HepG2 (cell line): ENCODE measurements around the gene OAS1. TPM values are rescaled to one million over a fixed set of nuclear protein-coding genes. Genes with fewer than 3 reads are reported as not detected.

Source experiments
- ATAC-seq: fragments of 200-7000 bp; cut with Tn5 transposase; 3 replicates; pipeline ENCODE4 v1.9.1; 2020; ENCODE audit warnings: mild to moderate bottlenecking, moderate library complexity
- BruUV-seq: library from RNA; stranded (reverse); fragments of 400-500 nt; replicated peaks from 2 replicates; lab custom pipeline; 2021; lab: Mats Ljungman, UMichigan
- CTCF ChIA-PET: fragments of 300-600 bp; formaldehyde crosslinking; extraction: SDS; loops from one replicate; lab custom pipeline; 2021; ENCODE audit warnings: low total read pairs, inconsistent platforms, low intra/inter-chr PET ratio; lab: Yijun Ruan, JAX
- POLR2A ChIA-PET: fragments of 350-600 bp; sonication (Branson Sonifier 250); formaldehyde crosslinking; loops from one replicate; lab custom pipeline; 2020; ENCODE audit warnings: antibody characterized with exemption, inconsistent platforms; lab: Yijun Ruan, JAX
- DNase-seq: peaks from one replicate; pipeline ENCODE4 v3.0.0-alpha.2; 2015; ENCODE audit warnings: low spot score
- FAIRE-seq: peaks from 3 replicates; lab custom pipeline; 2011; peaks lifted over from hg19 to GRCh38; lab: Jason Lieb, UNC
- H2AFZ ChIP-seq: one replicate; pipeline ENCODE4 v1.6.1; 2011; ENCODE audit warnings: low read length, inconsistent platforms
- H3K27ac ChIP-seq: fragments of 300-600 bp; 3 replicates; pipeline ENCODE4 v1.8.0; 2011; ENCODE audit warnings: mixed run types, mild to moderate bottlenecking, mixed read lengths, low read length, inconsistent platforms; ENCODE audit not compliant: insufficient read depth; ENCODE audit errors: extremely low read length
- H3K27me3 ChIP-seq, 2 experiments: fragments of 200-600 bp in 1 of 2; 2 replicates in 1 of 2; 3 replicates in 1 of 2; pipeline versions ENCODE4 v1.6.0 to v1.8.0; 2011; ENCODE audit warnings: low read length in 2 of 2, mild to moderate bottlenecking in 2 of 2, moderate library complexity in 2 of 2, inconsistent platforms in 1 of 2; ENCODE audit not compliant: insufficient read depth in 2 of 2, control insufficient read depth in 1 of 2
- H3K36me3 ChIP-seq, 2 experiments: fragments of 200-600 bp in 1 of 2; replicated peaks in 1 of 2; 2 replicates in 1 of 2; 3 replicates in 1 of 2; pipeline versions ENCODE4 v1.5.1 to v1.8.0; 2011; ENCODE audit warnings: low read length in 2 of 2, inconsistent platforms in 1 of 2; ENCODE audit not compliant: insufficient read depth in 2 of 2, control insufficient read depth in 1 of 2
- H3K4me1 ChIP-seq: 2 replicates; pipeline ENCODE4 v1.5.1; 2012; ENCODE audit warnings: low read length, inconsistent platforms; ENCODE audit not compliant: insufficient read depth
- H3K4me2 ChIP-seq: 2 replicates; pipeline ENCODE4 v1.6.0; 2011; ENCODE audit warnings: low read depth, low read length, inconsistent platforms
- H3K4me3 ChIP-seq, 3 experiments: fragments of 200-600 bp in 1 of 3; sonication (generic), shearing (Covaris generic) in 1 of 3; replicated peaks in 1 of 3; 2 replicates each; pipeline ENCODE4 v1.5.1; 2011 to 2016; ENCODE audit warnings: low read length in 3 of 3, inconsistent platforms in 2 of 3, low read depth in 2 of 3, mild to moderate bottlenecking in 2 of 3, control low read depth in 1 of 3, mixed read lengths in 1 of 3; ENCODE audit not compliant: insufficient read depth in 1 of 3
- H3K79me2 ChIP-seq: one replicate; pipeline ENCODE4 v1.6.1; 2011; ENCODE audit warnings: low read length, inconsistent platforms; ENCODE audit not compliant: insufficient read depth
- H3K9ac ChIP-seq: 2 replicates; pipeline ENCODE4 v1.6.0; 2011; ENCODE audit warnings: mild to moderate bottlenecking, low read depth, low read length, inconsistent platforms; ENCODE audit not compliant: insufficient read depth
- H3K9me3 ChIP-seq: 2 replicates; pipeline ENCODE4 v1.5.1; 2012; ENCODE audit warnings: mild to moderate bottlenecking, low read length
- H4K20me1 ChIP-seq: 2 replicates; pipeline ENCODE4 v1.6.0; 2011; ENCODE audit warnings: inconsistent platforms, mild to moderate bottlenecking, low read length, moderate library complexity; ENCODE audit not compliant: insufficient read depth
- ADNP ChIP-seq: sonication (generic); formaldehyde crosslinking; IDR thresholded peaks from 2 replicates; pipeline ENCODE4 v1.4.0; 2020; ENCODE audit warnings: missing genetic modification reagents
- DR1 ChIP-seq: sonication (generic); formaldehyde crosslinking; IDR thresholded peaks from 2 replicates; pipeline ENCODE4 v1.8.0; 2021; ENCODE audit warnings: mild to moderate bottlenecking, missing genetic modification reagents, inconsistent platforms
- GABPB1 ChIP-seq: IDR thresholded peaks from 2 replicates; pipeline ENCODE4 v1.6.1; 2016; ENCODE audit warnings: mild to moderate bottlenecking, missing genetic modification reagents, moderate library complexity, missing compliant biosample characterization
- GZF1 ChIP-seq: sonication (generic); formaldehyde crosslinking; IDR thresholded peaks from 2 replicates; pipeline ENCODE4 v1.5.1; 2020; ENCODE audit warnings: mild to moderate bottlenecking, missing genetic modification reagents
- IRF9 ChIP-seq: sonication (generic); formaldehyde crosslinking; IDR thresholded peaks from 2 replicates; pipeline ENCODE4 v1.8.0; 2022; ENCODE audit warnings: missing genetic modification reagents, mild to moderate bottlenecking, borderline replicate concordance
- KAT2B ChIP-seq: fragments of 150-350 bp; IDR thresholded peaks from 2 replicates; pipeline ENCODE4 v1.6.1; 2014; ENCODE audit warnings: low read depth, low read length, borderline replicate concordance
- KMT2B ChIP-seq: IDR thresholded peaks from 2 replicates; pipeline ENCODE4 v1.6.1; 2016; ENCODE audit warnings: missing genetic modification reagents, missing compliant biosample characterization
- NRL ChIP-seq: sonication (generic); formaldehyde crosslinking; IDR thresholded peaks from 2 replicates; pipeline ENCODE4 v1.5.0; 2020; ENCODE audit warnings: missing genetic modification reagents, mild to moderate bottlenecking, moderate library complexity, borderline replicate concordance
- ZHX2 ChIP-seq, 2 experiments: sonication (generic) in 1 of 2; formaldehyde crosslinking in 1 of 2; IDR thresholded peaks; 2 replicates each; pipeline versions ENCODE4 v1.6.1 to v1.9.0; 2014 to 2022; ENCODE audit warnings: antibody characterized with exemption in 1 of 2, borderline replicate concordance in 1 of 2, inconsistent platforms in 1 of 2, low read depth in 1 of 2, missing genetic modification reagents in 1 of 2
- ZMAT3 ChIP-seq: sonication (generic); formaldehyde crosslinking; conservative IDR thresholded peaks from 2 replicates; pipeline ENCODE4 v1.7.0; 2021; ENCODE audit warnings: missing genetic modification reagents
- ZNF180 ChIP-seq: sonication (generic); formaldehyde crosslinking; IDR thresholded peaks from 2 replicates; pipeline ENCODE4 v1.4.0; 2020; ENCODE audit warnings: low read depth, missing genetic modification reagents, borderline replicate concordance
- ZNF24 ChIP-seq: fragments of 450-650 bp; IDR thresholded peaks from 2 replicates; pipeline ENCODE4 v1.6.1; 2017; ENCODE audit warnings: antibody characterized with exemption, mild to moderate bottlenecking
- ZNF496 ChIP-seq: sonication (generic); formaldehyde crosslinking; IDR thresholded peaks from 2 replicates; pipeline ENCODE4 v1.8.1; 2023; ENCODE audit warnings: mild to moderate bottlenecking, moderate library complexity, missing genetic modification reagents; ENCODE audit not compliant: insufficient replicate concordance
- ZNF510 ChIP-seq: sonication (generic); formaldehyde crosslinking; IDR thresholded peaks from 2 replicates; pipeline ENCODE4 v1.4.0; 2020; ENCODE audit warnings: low read depth, mild to moderate bottlenecking, missing genetic modification reagents
- ZNF569 ChIP-seq: sonication (generic); formaldehyde crosslinking; IDR thresholded peaks from 2 replicates; pipeline ENCODE4 v1.5.0; 2020; ENCODE audit warnings: mild to moderate bottlenecking, missing genetic modification reagents, moderate library complexity, borderline replicate concordance
- WGBS: methylation state at CpG from one replicate; pipeline ENCODE4 v1.1.6; 2017; ENCODE audit warnings: low lambda C conversion rate; 5-methylcytosine and 5-hydroxymethylcytosine counted together
- in situ Hi-C: cut with HindIII; loops from 2 replicates; pipeline ENCODE4 v1.10.0; 2017; ENCODE audit warnings: low pct_unique_long_range_greater_than_20kb; ENCODE audit not compliant: extremely low pct_ligation_motif_present
- intact Hi-C: fragments of 100-400 bp; cut with micrococcal nuclease; formaldehyde crosslinking; loops from one replicate; pipeline ENCODE4 v1.10.0; 2022; ENCODE audit not compliant: unreplicated experiment
- polyA plus RNA-seq, 8 experiments: library from polyadenylated mRNA; depleted of rRNA in 3 of 8; stranded (reverse) in 7 of 8; unstranded in 1 of 8; fragments of >200 nt; fragmentation: Illumina TruSeq in 4 of 8; extraction: Trizol in 4 of 8; gene quantifications; 2 replicates each; pipeline versions ENCODE4 v1.2.1 to v1.2.3, GENCODE V29; 2011 to 2016; ENCODE audit warnings: low read depth in 4 of 8, missing spikeins in 1 of 8, mixed read lengths in 1 of 8; ENCODE audit not compliant: insufficient read depth in 1 of 8
- total RNA-seq, 5 experiments: library from RNA; depleted of rRNA; stranded (reverse); fragments of >200 nt; fragmentation: Illumina TruSeq; extraction: Trizol; gene quantifications; 2 replicates each; pipeline ENCODE4 v1.2.3, GENCODE V29; 2016; ENCODE audit warnings: low read depth in 1 of 5
- TF ChIP-seq, protein P1 (sequence below): sonication (generic); formaldehyde crosslinking; IDR thresholded peaks from 2 replicates; pipeline ENCODE4 v1.5.1; 2020; ENCODE audit warnings: missing genetic modification reagents, mild to moderate bottlenecking, borderline replicate concordance

Gene OAS1
- total and polyA plus RNA-seq, 2 of the 13 experiments (the other 11 are each of a cell fraction or from before 2014, with no cell fraction given): 6.5 to 10.6 TPM

DNA sequence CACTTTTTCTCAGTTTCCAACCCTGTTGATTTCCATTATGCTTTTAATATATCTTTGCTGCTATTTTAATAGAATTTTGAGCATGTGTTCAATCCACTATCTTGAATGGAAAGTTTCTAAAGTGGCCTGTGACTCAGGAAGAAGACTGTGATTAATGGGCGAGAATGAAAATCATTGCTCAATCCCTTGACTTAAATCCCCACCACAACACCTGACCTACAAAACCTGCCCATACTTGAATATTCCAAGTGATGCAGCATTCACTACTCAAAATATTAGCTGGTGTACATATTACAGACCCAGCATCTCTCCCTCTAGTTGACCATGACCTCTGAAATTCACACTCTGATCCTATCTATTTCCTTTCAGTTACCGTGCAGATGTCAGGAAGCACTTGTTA, 30.2 kb downstream of the OAS1 start:
- Histone ChIP-seq H3K9ac (no peak overlapping the region), H3K4me1 (peaks cover 34% of the 10 kb centered on the region), H3K27ac (no peak overlapping the region), H3K9me3 (no peaks in the 10 kb centered on the region), H3K27me3 (no peaks in the 10 kb centered on the region; a peak in 1 of 5 replicates), H4K20me1 (no peaks in the 10 kb centered on the region), H3K4me3 (no peak overlapping the region), H2AFZ (peak overlapping the region; percentile 44), H3K79me2 (no peaks in the 10 kb centered on the region), H3K4me2 (peak overlapping the region; percentile 93), H3K36me3 (no peaks in the 10 kb centered on the region; a peak in 1 of 5 replicates)
- BruUV-seq: no TSS peak
- WGBS: 2% methylated on average over 2 of the region's 2 CpGs
- FAIRE-seq (no peak), ATAC-seq (no peak), DNase-seq (no peak)
- intact Hi-C loops (no loop called here), in situ Hi-C loops (no loop called here)
- CTCF ChIA-PET: no interaction called here
- POLR2A ChIA-PET: interaction anchor here (1.4 to 2.1 kb wide), 3 partner anchors 8 to 30 kb away, joined by 3 to 19 read pairs (median 13); partner anchors contain the start of gene OAS1
- TF ChIP-seq ZNF510 (no peak), ZMAT3 (CRISPR knock-in tag) (no peak), ZNF24 (no peak), ZNF496 (CRISPR knock-in tag) (no peak), NRL (CRISPR knock-in tag) (no peak), ZNF569 (CRISPR knock-in tag) (no peak), ADNP (CRISPR knock-in tag) (no peak), IRF9 (no peak), ZHX2 (IDR thresholded peaks at IDR 0.05; ENCODE audit: low read depth) (no peak), ZHX2 (CRISPR knock-in tag; IDR thresholded peaks at IDR 0.05; ENCODE audit: borderline replicate concordance) (no peak), GABPB1 (CRISPR knock-in tag) (no peak), KMT2B (CRISPR knock-in tag) (no peak), GZF1 (CRISPR knock-in tag) (no peak), KAT2B (no peak), DR1 (no peak), ZNF180 (CRISPR knock-in tag) (no peak)
- TF ChIP-seq, protein P1, sequence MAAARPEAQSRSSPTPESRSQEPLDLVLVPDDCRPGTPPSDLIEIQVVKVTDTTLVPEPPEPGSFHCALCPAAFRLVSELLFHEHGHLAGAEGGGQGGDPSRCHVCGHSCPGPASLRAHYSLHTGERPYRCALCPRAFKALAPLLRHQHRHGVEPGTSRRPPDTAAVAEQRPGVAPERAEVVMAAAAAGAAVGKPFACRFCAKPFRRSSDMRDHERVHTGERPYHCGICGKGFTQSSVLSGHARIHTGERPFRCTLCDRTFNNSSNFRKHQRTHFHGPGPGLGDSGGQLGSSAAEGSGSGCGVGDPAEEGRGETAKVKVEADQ (CRISPR knock-in tag): no peak
